Tibial nerve (tissue), 3 donors: ENCODE data around the gene SERINC3.

Source experiments
- CTCF ChIP-seq, 5 experiments: fragments of 200-600 bp in 3 of 5; fragments of 450-650 bp in 2 of 5; sonication (generic) in 3 of 5; IDR thresholded peaks; one replicate each; pipeline ENCODE4 v1.5.1; 2016 to 2019; ENCODE audit warnings: antibody characterized with exemption in 5 of 5, mild to moderate bottlenecking in 3 of 5, moderate library complexity in 2 of 5
- POLR2A ChIP-seq, 2 donors: fragments of 450-650 bp; IDR thresholded peaks; one replicate each; pipeline ENCODE4 v1.6.1; 2017; ENCODE audit warnings: antibody characterized with exemption in 2 of 2, mild to moderate bottlenecking in 2 of 2, moderate library complexity in 2 of 2

GRCh38 chr20:44570367-44570766 is 48.5 kb upstream of the SERINC3 start:
- TF ChIP-seq CTCF (IDR thresholded peaks at IDR 0.05), result no peak
- TF ChIP-seq POLR2A (IDR thresholded peaks at IDR 0.05), result no peak
